AG04450 (cell line): ENCODE results near the gene MARK1. TPM values are rescaled to one million over a fixed set of nuclear protein-coding genes. Genes with fewer than 3 reads are reported as not detected.

Experiments
- CTCF ChIA-PET: fragments of 300-600, 350-600 bp; formaldehyde crosslinking; extraction: SDS; loops from one replicate; lab custom pipeline; 2022; ENCODE audit warnings: antibody characterized with exemption, inconsistent platforms; lab: Charles Lee
- POLR2A ChIA-PET: fragments of 350-600 bp; formaldehyde crosslinking; extraction: SDS; loops from one replicate; lab custom pipeline; 2021; ENCODE audit warnings: antibody characterized with exemption, inconsistent platforms; lab: Yijun Ruan, JAX
- DNase-seq: peaks from one replicate; pipeline ENCODE4 v3.0.0-alpha.2; 2011; ENCODE audit warnings: low read depth, low spot score
- H3K27ac ChIP-seq: one replicate; pipeline ENCODE4 v1.5.1; 2012; ENCODE audit warnings: low read depth, low read length, control low read depth
- H3K27me3 ChIP-seq: one replicate; pipeline ENCODE4 v1.6.0; 2012; ENCODE audit warnings: low read length; ENCODE audit not compliant: control insufficient read depth, insufficient read depth
- H3K4me3 ChIP-seq: 2 replicates; pipeline ENCODE4 v1.5.1; 2011; ENCODE audit warnings: mild to moderate bottlenecking, low read depth, low read length, control low read depth
- H3K9me3 ChIP-seq: 2 replicates; pipeline ENCODE4 v1.5.1; 2012; ENCODE audit warnings: low read length; ENCODE audit not compliant: control insufficient read depth, insufficient read depth
- CTCF ChIP-seq: IDR thresholded peaks from 2 replicates; pipeline ENCODE4 v1.5.1; 2011; ENCODE audit warnings: low read depth, low read length, control low read depth, inconsistent platforms
- polyA plus RNA-seq: library from polyadenylated mRNA; depleted of rRNA; stranded (reverse); fragments of >200 nt; gene quantifications from 2 replicates; pipeline ENCODE4 v1.2.3, GENCODE V29; 2011

The MARK1 gene
- polyA plus RNA-seq, 1 experiment = not detected

GRCh38 chr1:220550811-220551399 is 23.0 kb downstream of the MARK1 start:
- no peak for DNase-seq
- ChIA-PET CTCF (no interaction called here), POLR2A (no interaction called here)
- no peak for TF ChIP-seq CTCF
- Histone ChIP-seq H3K4me3 (no peak overlapping the region), H3K27me3 (no peaks in the 10 kb centered on the region), H3K9me3 (no peaks in the 10 kb centered on the region), H3K27ac (no peak overlapping the region)

DNA sequence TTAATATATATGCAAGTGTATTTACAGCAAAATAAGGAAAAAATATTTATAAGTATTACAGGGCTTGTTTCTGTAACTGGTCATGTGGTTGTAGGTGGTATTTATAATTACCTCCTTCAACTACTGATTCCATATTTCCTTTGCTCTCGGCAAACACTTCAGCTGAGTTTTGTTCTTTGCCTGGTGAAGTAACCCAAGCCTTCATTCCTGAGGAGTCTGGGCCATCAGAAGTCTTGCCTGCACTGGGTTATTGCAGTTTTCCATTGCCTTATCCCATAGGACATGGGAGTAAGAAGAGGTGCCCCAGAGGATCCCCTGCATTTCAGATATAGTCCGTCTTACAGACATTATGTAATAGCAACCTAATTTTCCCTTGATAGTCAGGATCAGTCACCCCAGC is 23.8 kb downstream of the MARK1 start:
- Histone ChIP-seq H3K27me3 (no peaks in the 10 kb centered on the region), H3K9me3 (no peaks in the 10 kb centered on the region), H3K27ac (no peak overlapping the region), H3K4me3 (no peak overlapping the region)
- CTCF ChIA-PET = no interaction called here
- POLR2A ChIA-PET = no interaction called here
- TF ChIP-seq CTCF = no peak
- no peak for DNase-seq

DNA sequence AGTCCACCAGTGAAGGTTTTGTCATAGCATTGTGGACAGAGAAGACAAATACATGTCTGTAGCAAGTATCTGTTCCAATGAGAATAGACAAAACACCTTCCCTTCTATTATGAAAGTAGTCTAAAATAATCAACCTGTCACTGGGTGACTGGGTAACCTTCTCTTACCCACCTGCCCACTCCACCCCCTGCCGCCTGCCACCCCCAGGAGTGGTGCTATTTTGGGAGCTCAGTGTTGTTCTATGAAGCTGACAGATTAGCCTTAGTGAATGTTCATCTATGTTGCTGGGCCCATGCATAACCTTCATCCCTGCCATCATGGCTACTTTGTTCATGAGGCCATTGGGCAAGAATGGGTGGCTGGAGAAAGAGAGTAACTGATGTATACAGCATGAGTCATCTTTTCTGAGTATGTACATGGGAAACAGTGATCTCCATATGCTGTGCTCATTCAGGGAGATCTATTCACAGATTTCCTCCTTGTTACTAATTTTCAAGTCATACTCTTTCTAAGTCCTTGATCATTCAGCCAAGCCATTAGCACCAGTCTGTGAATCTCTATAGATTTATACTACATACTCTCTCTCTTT is 24.8 kb downstream of the MARK1 start:
- TF ChIP-seq CTCF = no peak
- no peak for DNase-seq
- ChIA-PET CTCF (no interaction called here), POLR2A (no interaction called here)
- Histone ChIP-seq H3K4me3 (no peak overlapping the region), H3K27ac (no peak overlapping the region), H3K9me3 (no peaks in the 10 kb centered on the region), H3K27me3 (no peaks in the 10 kb centered on the region)

DNA sequence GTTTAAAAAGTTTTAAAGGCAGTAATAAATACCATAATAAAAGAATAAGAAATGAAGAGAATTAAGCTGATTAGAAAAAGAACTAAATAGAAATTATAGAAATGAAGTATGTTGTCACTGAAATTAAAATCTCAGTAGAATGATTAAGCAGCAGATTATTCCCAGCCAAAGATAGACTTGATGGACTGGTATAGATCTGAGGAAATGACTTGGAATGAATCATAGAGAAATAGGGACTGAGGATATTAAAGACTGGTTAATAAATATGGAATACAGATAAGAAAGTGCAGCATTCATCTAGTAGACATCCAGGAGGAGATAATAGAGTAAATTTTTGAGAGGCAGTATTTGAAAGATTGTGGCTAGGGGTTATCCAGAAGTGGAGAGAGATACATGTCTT is 28.7 kb downstream of the MARK1 start:
- CTCF ChIA-PET = interaction anchor here (0.6 kb wide), 1 partner anchor 363 kb away, joined by 3 read pairs; no protein-coding TSS in a partner anchor
- POLR2A ChIA-PET = no interaction called here
- DNase-seq = no peak

More for the DNA sequence above, 28.7 kb downstream of the MARK1 start:
- Histone ChIP-seq H3K9me3 (no peaks in the 10 kb centered on the region), H3K27ac (no peak overlapping the region), H3K27me3 (no peaks in the 10 kb centered on the region), H3K4me3 (no peak overlapping the region)
- TF ChIP-seq CTCF = no peak
